Testis (tissue), 2 donors: ENCODE data around the gene DUSP21.
"Not testable (repeated sequence)": the region's sequence is repeated elsewhere in the genome, so short reads cannot be mapped to it uniquely, and the experiment has no call there.

Experiments
- CTCF ChIP-seq, 3 experiments: fragments of 450-650 bp in 2 of 3; fragments of 200-600 bp in 1 of 3; sonication (generic) in 1 of 3; IDR thresholded peaks; one replicate each; pipeline ENCODE4 v1.5.1; 2016 to 2019; ENCODE audit warnings: antibody characterized with exemption in 3 of 3, mild to moderate bottlenecking in 2 of 3, moderate library complexity in 1 of 3
- POLR2A ChIP-seq: fragments of 450-650 bp; IDR thresholded peaks from one replicate; pipeline ENCODE4 v1.6.1; 2017; ENCODE audit warnings: antibody characterized with exemption, mild to moderate bottlenecking, moderate library complexity

- TF ChIP-seq CTCF (IDR thresholded peaks at IDR 0.05); POLR2A: not testable (repeated sequence)
Observed at GRCh38 chrX:44823193-44823592, 20.6 kb upstream of the DUSP21 start.
